ENCODE results near the gene ZNFX1.

Gene ZNFX1

GRCh38 chr20:49278818-49279676, 1.2 kb upstream of the ZNFX1 start (continued):
- TF ChIP-seq ZNF561 (tag by site-specific recombination; IDR thresholded peaks at IDR 0.05; ENCODE audit: borderline replicate concordance) (no peak), FEZF1 (tag by site-specific recombination; IDR thresholded peaks at IDR 0.05) (no peak; the same call in 1 of the 2 replicates), BCL11A (tag by site-specific recombination; IDR thresholded peaks at IDR 0.05; ENCODE audit: low read depth) (no peak), ZNF433 (tag by site-specific recombination; IDR thresholded peaks at IDR 0.05; ENCODE audit: low read depth) (0 out of 2 replicates have a peak, but pooled peaks have one; percentile 6), ZNF114 (tag by site-specific recombination; IDR thresholded peaks at IDR 0.05) (no peak), GFI1B (tag by site-specific recombination; IDR thresholded peaks at IDR 0.05) (0 out of 2 replicates have a peak, but pooled peaks have one; percentile 46), PRDM4 (tag by site-specific recombination; IDR thresholded peaks at IDR 0.05) (no peak), ZNF404 (tag by site-specific recombination; IDR thresholded peaks at IDR 0.05) (0 out of 2 replicates have a peak, but pooled peaks have one; percentile 43), ZNF16 (tag by site-specific recombination; IDR thresholded peaks at IDR 0.05; ENCODE audit: low read depth) (0 out of 2 replicates have a peak, but pooled peaks have one; percentile 5), ZNF473 (tag by site-specific recombination; IDR thresholded peaks at IDR 0.05) (no peak), ZBTB8A (tag by site-specific recombination; IDR thresholded peaks at IDR 0.05) (no peak), ZNF174 (tag by site-specific recombination; IDR thresholded peaks at IDR 0.05) (no peak), ZNF175 (tag by site-specific recombination; IDR thresholded peaks at IDR 0.05) (no peak), ZNF248 (tag by site-specific recombination; IDR thresholded peaks at IDR 0.05) (peak; percentile 39; the same call in 1 of the 2 replicates), ZNF169 (tag by site-specific recombination; IDR thresholded peaks at IDR 0.05) (0 out of 2 replicates have a peak, but pooled peaks have one; percentile 9), ZFP37 (tag by site-specific recombination; IDR thresholded peaks at IDR 0.05) (0 out of 2 replicates have a peak, but pooled peaks have one; percentile 45), HIC1 (tag by site-specific recombination; IDR thresholded peaks at IDR 0.05) (no peak), ZNF133 (tag by site-specific recombination; IDR thresholded peaks at IDR 0.05) (no peak), REST (tag by site-specific recombination; IDR thresholded peaks at IDR 0.05) (no peak), ZNF777 (tag by site-specific recombination; IDR thresholded peaks at IDR 0.05; ENCODE audit: borderline replicate concordance) (peak; percentile 47; the same call in 1 of the 2 replicates), KLF9 (tag by site-specific recombination; IDR thresholded peaks at IDR 0.05; ENCODE audit: low read depth) (no peak), HOXD13 (CRISPR knock-in tag; IDR thresholded peaks at IDR 0.05; ENCODE audit: borderline replicate concordance) (0 out of 2 replicates have a peak, but pooled peaks have one; percentile 10), PBX3 (CRISPR knock-in tag; IDR thresholded peaks at IDR 0.05) (no peak)
- TF ChIP-seq, protein P1, sequence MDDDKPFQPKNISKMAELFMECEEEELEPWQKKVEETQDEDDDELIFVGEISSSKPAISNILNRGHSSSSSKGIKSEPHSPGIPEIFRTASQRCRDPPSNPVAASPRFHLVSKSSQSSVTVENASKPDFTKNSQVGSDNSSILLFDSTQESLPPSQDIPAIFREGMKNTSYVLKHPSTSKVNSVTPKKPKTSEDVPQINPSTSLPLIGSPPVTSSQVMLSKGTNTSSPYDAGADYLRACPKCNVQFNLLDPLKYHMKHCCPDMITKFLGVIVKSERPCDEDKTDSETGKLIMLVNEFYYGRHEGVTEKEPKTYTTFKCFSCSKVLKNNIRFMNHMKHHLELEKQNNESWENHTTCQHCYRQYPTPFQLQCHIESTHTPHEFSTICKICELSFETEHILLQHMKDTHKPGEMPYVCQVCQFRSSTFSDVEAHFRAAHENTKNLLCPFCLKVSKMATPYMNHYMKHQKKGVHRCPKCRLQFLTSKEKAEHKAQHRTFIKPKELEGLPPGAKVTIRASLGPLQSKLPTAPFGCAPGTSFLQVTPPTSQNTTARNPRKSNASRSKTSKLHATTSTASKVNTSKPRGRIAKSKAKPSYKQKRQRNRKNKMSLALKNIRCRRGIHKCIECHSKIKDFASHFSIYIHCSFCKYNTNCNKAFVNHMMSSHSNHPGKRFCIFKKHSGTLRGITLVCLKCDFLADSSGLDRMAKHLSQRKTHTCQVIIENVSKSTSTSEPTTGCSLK (tag by site-specific recombination; IDR thresholded peaks at IDR 0.05), result no peak
- TF ChIP-seq, protein P2, sequence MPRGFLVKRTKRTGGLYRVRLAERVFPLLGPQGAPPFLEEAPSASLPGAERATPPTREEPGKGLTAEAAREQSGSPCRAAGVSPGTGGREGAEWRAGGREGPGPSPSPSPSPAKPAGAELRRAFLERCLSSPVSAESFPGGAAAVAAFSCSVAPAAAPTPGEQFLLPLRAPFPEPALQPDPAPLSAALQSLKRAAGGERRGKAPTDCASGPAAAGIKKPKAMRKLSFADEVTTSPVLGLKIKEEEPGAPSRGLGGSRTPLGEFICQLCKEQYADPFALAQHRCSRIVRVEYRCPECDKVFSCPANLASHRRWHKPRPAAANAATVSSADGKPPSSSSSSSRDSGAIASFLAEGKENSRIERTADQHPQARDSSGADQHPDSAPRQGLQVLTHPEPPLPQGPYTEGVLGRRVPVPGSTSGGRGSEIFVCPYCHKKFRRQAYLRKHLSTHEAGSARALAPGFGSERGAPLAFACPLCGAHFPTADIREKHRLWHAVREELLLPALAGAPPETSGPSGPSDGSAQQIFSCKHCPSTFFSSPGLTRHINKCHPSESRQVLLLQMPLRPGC (tag by site-specific recombination; IDR thresholded peaks at IDR 0.05), result no peak

Data from HEK293 (cell line).